IMR-90 (cell line): ENCODE data around the gene MS4A6A. TPM values are rescaled to one million over a fixed set of nuclear protein-coding genes. Genes with fewer than 3 reads are reported as not detected.

ENCODE experiments used
- microRNA-seq, 2 experiments: library from miRNA; stranded (forward) in 1 of 2; unstranded in 1 of 2; fragments of 10-50 nt in 1 of 2; fragments of <30 nt in 1 of 2; gene quantifications in 1 of 2; microRNA quantifications in 1 of 2; one replicate each; pipeline versions ENCODE3 to v1.1.0; 2013 to 2020; ENCODE audit not compliant: insufficient read depth in 1 of 2, insufficient read length in 1 of 2, unreplicated experiment in 1 of 2
- polyA plus RNA-seq, 3 experiments: library from polyadenylated mRNA; depleted of rRNA; stranded (reverse); fragments of >200 nt; gene quantifications; 2 replicates each; pipeline ENCODE4 v1.2.3, GENCODE V29; 2012; ENCODE audit warnings: low replicate concordance in 1 of 3
- small RNA-seq, 5 experiments: library from RNA; depleted of rRNA; stranded (forward); fragments of <200 nt; gene quantifications; one replicate each; pipeline ENCODE3, GENCODE V24; 2012
- total RNA-seq: library from RNA; depleted of rRNA; stranded (reverse); fragments of >200 nt; gene quantifications from 2 replicates; pipeline ENCODE4 v1.2.3, GENCODE V29; 2012; rRNA removed

MS4A6A gene
- total and polyA plus RNA-seq, 2 of the 4 experiments (the other 2 are of a cell fraction), result not detected

Small RNAs within 50 kb of the gene (microRNA-seq; reads per million reads assigned to microRNA genes)
- gene MIR6503, result 0 reads per million in 2 experiments

Small RNAs within 50 kb of the gene (small RNA-seq; reads per million reads assigned to genes)
- gene MIR6503, result 0 reads per million in 5 experiments

Other genes starting within 250 kb of the MS4A6A start
- not detected in 2 replicates for gene OOSP1, start 244.7 kb downstream of the MS4A6A start, total RNA-seq
- not detected in 2 replicates for gene OOSP1, start 244.7 kb downstream of the MS4A6A start, polyA plus RNA-seq (2012; rRNA removed)
- not detected in 2 replicates for gene OOSP4A, start 219.1 kb downstream of the MS4A6A start, total RNA-seq
- not detected in 2 replicates for gene OOSP4A, start 219.1 kb downstream of the MS4A6A start, polyA plus RNA-seq (2012; rRNA removed)
- gene OOSP4B, start 165.9 kb downstream of the MS4A6A start, total RNA-seq, result not detected in 2 replicates
- not detected in 2 replicates for gene OOSP4B, start 165.9 kb downstream of the MS4A6A start, polyA plus RNA-seq (2012; rRNA removed)
- gene OOSP2, start 142.7 kb downstream of the MS4A6A start, total RNA-seq, result not detected in 2 replicates
- gene OOSP2, start 142.7 kb downstream of the MS4A6A start, polyA plus RNA-seq (2012; rRNA removed), result not detected in 2 replicates
- not detected in 2 replicates for gene MS4A3, start 126.4 kb downstream of the MS4A6A start, total RNA-seq
- gene MS4A3, start 126.4 kb downstream of the MS4A6A start, polyA plus RNA-seq (2012; rRNA removed), result not detected in 2 replicates
- not detected in 2 replicates for gene MS4A2, start 94.4 kb downstream of the MS4A6A start, total RNA-seq
- gene MS4A2, start 94.4 kb downstream of the MS4A6A start, polyA plus RNA-seq (2012; rRNA removed), result not detected in 2 replicates
- not detected in 2 replicates for gene MS4A4E, start 60.1 kb upstream of the MS4A6A start, total RNA-seq
- gene MS4A4E, start 60.1 kb upstream of the MS4A6A start, polyA plus RNA-seq (2012; rRNA removed), result not detected in 2 replicates
- not detected in 2 replicates for gene MS4A4A, start 97.6 kb upstream of the MS4A6A start, total RNA-seq
- gene MS4A4A, start 97.6 kb upstream of the MS4A6A start, polyA plus RNA-seq (2012; rRNA removed), result not detected in 2 replicates
- not detected in 2 replicates for gene MS4A6E, start 144.2 kb upstream of the MS4A6A start, total RNA-seq
- gene MS4A6E, start 144.2 kb upstream of the MS4A6A start, polyA plus RNA-seq (2012; rRNA removed), result not detected in 2 replicates
- not detected in 2 replicates for gene MS4A7, start 195.4 kb upstream of the MS4A6A start, total RNA-seq
- not detected in 2 replicates for gene MS4A7, start 195.4 kb upstream of the MS4A6A start, polyA plus RNA-seq (2012; rRNA removed)
- not detected in 2 replicates for gene MS4A14, start 213.4 kb upstream of the MS4A6A start, total RNA-seq
- not detected in 2 replicates for gene MS4A14, start 213.4 kb upstream of the MS4A6A start, polyA plus RNA-seq (2012; rRNA removed)
- not detected in 2 replicates for gene MS4A5, start 246.5 kb upstream of the MS4A6A start, total RNA-seq
- gene MS4A5, start 246.5 kb upstream of the MS4A6A start, polyA plus RNA-seq (2012; rRNA removed), result not detected in 2 replicates